ENCODE measurements around the gene KCNAB3. TPM values are rescaled to one million over a fixed set of nuclear protein-coding genes. Genes with fewer than 3 reads are reported as not detected.

Gene KCNAB3
- polyA plus RNA-seq, 1 donor (not counting 4 experiments of a cell fraction or from before 2014, with no cell fraction given) = 2.0 TPM

DNA sequence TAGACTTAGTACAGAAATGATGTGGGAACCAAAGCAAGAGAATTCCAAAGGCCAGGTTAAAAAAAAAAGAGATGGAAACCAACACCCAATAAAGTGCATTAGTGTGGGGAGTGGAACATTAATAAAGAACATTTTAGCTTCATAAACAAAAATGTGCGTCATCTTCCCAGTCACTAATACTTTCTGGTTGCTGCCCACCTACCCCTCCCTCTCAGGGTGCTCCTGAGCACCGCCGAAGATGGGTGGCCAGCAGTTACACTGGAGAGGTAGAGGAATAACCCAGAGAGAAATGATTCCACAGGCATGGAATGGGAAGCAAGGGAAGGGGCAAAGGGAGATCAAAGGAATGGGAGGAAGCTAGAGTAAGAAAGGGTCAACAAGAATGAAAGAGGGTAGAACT is 47.0 kb downstream of the KCNAB3 start:
- H3K27ac ChIP-seq (ENCODE audit: control insufficient read depth, insufficient read depth, low read length) = no peak overlapping the region
- dilution Hi-C loops (cut with MboI; ENCODE audit: extremely low pct_ligation_motif_present, low sequenced_read_pairs) = no loop called here

DNA sequence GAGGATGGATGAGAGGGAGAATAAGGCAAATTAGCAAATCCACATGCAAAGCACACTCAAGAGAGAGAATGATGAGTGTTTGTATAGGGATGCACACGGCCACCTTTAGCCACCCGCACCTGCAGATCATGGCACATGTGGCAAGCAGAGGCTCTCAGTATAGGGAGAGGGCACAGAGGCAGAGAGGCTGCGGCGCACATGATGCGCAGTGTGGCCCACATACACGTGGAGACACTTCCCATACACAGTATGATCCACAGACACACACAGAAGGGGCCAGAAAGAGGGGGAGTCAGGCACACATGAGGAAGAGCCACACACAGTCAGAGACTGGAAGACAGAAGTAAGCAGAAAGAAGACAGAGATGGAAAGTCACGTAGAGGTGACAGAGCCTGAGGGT is 47.6 kb downstream of the KCNAB3 start:
- peak overlapping the region; percentile 17 for H3K4me2 ChIP-seq (ENCODE audit: control insufficient read depth, extremely low read depth, insufficient read depth, low read depth, low read length)
- peaks cover 25% of the 10 kb centered on the region for H3K4me1 ChIP-seq (ENCODE audit: control insufficient read depth, extremely low read depth, insufficient read depth, low read length)
- H3K9me1 ChIP-seq (ENCODE audit: control insufficient read depth, extremely low read depth, insufficient read depth, low read length) = no peaks in the 10 kb centered on the region
- no peak overlapping the region for H3K4me3 ChIP-seq (ENCODE audit: control insufficient read depth in 2 of 3, extremely low read depth in 1 of 3, insufficient read depth in 2 of 3, low read depth in 1 of 3, low read length in 3 of 3)
- no peaks in the 10 kb centered on the region for H3K9me3 ChIP-seq (ENCODE audit: control insufficient read depth, low read depth, low read length)
- no peaks in the 10 kb centered on the region for H4K20me1 ChIP-seq (ENCODE audit: control insufficient read depth, extremely low read depth, insufficient read depth, low read length)
- no peak overlapping the region for H2AFZ ChIP-seq (ENCODE audit: control insufficient read depth, low read length)
- TF ChIP-seq EZH2 (IDR thresholded peaks at IDR 0.05; ENCODE audit: low read length) = no peak
- TF ChIP-seq, protein P1, sequence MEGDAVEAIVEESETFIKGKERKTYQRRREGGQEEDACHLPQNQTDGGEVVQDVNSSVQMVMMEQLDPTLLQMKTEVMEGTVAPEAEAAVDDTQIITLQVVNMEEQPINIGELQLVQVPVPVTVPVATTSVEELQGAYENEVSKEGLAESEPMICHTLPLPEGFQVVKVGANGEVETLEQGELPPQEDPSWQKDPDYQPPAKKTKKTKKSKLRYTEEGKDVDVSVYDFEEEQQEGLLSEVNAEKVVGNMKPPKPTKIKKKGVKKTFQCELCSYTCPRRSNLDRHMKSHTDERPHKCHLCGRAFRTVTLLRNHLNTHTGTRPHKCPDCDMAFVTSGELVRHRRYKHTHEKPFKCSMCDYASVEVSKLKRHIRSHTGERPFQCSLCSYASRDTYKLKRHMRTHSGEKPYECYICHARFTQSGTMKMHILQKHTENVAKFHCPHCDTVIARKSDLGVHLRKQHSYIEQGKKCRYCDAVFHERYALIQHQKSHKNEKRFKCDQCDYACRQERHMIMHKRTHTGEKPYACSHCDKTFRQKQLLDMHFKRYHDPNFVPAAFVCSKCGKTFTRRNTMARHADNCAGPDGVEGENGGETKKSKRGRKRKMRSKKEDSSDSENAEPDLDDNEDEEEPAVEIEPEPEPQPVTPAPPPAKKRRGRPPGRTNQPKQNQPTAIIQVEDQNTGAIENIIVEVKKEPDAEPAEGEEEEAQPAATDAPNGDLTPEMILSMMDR (optimal IDR thresholded peaks at IDR 0.05 in 1 of 3, IDR thresholded peaks at IDR 0.05 in 1 of 3, conservative IDR thresholded peaks at IDR 0.05 in 1 of 3; ENCODE audit: extremely low read depth in 1 of 3, insufficient read depth in 2 of 3, low read length in 3 of 3) = no peak
- no peak overlapping the region for H3K27ac ChIP-seq (ENCODE audit: control insufficient read depth, insufficient read depth, low read length)
- H3K9ac ChIP-seq (ENCODE audit: control insufficient read depth, extremely low read depth, insufficient read depth, low read length) = peak overlapping the region; percentile 19
- peaks cover 9% of the 10 kb centered on the region for H3K79me2 ChIP-seq (ENCODE audit: control insufficient read depth, insufficient read depth, low read length)
- DNase-seq (ENCODE audit: low read depth, low spot score) (no peak), FAIRE-seq (no peak)
- dilution Hi-C loops (cut with MboI; ENCODE audit: extremely low pct_ligation_motif_present, low sequenced_read_pairs) = no loop called here
- peaks cover 6 to 12% of the 10 kb centered on the region in 2 experiments for H3K36me3 ChIP-seq (ENCODE audit: control insufficient read depth in 2 of 2, extremely low read depth in 1 of 2, insufficient read depth in 2 of 2, low read length in 2 of 2)
- no peaks in the 10 kb centered on the region for H3K27me3 ChIP-seq (ENCODE audit: control insufficient read depth, extremely low read depth, insufficient read depth, low read length)

More for the DNA sequence above, 47.0 kb downstream of the KCNAB3 start:
- Histone ChIP-seq H4K20me1 (ENCODE audit: control insufficient read depth, extremely low read depth, insufficient read depth, low read length) (no peaks in the 10 kb centered on the region), H3K4me3 (ENCODE audit: control insufficient read depth in 2 of 3, extremely low read depth in 1 of 3, insufficient read depth in 2 of 3, low read depth in 1 of 3, low read length in 3 of 3) (no peak overlapping the region), H3K9me3 (ENCODE audit: control insufficient read depth, low read depth, low read length) (no peaks in the 10 kb centered on the region), H3K4me1 (ENCODE audit: control insufficient read depth, extremely low read depth, insufficient read depth, low read length) (peaks cover 26% of the 10 kb centered on the region), H3K4me2 (ENCODE audit: control insufficient read depth, extremely low read depth, insufficient read depth, low read depth, low read length) (peak overlapping the region; percentile 17), H3K9ac (ENCODE audit: control insufficient read depth, extremely low read depth, insufficient read depth, low read length) (no peak overlapping the region), H3K27me3 (ENCODE audit: control insufficient read depth, extremely low read depth, insufficient read depth, low read length) (no peaks in the 10 kb centered on the region), H3K36me3 (ENCODE audit: control insufficient read depth in 2 of 2, extremely low read depth in 1 of 2, insufficient read depth in 2 of 2, low read length in 2 of 2) (peaks cover 6 to 12% of the 10 kb centered on the region in 2 experiments), H2AFZ (ENCODE audit: control insufficient read depth, low read length) (no peak overlapping the region), H3K9me1 (ENCODE audit: control insufficient read depth, extremely low read depth, insufficient read depth, low read length) (no peaks in the 10 kb centered on the region), H3K79me2 (ENCODE audit: control insufficient read depth, insufficient read depth, low read length) (peaks cover 9% of the 10 kb centered on the region)
- FAIRE-seq = no peak
- no peak for TF ChIP-seq EZH2 (IDR thresholded peaks at IDR 0.05; ENCODE audit: low read length)
- TF ChIP-seq, protein P1 (optimal IDR thresholded peaks at IDR 0.05 in 1 of 3, IDR thresholded peaks at IDR 0.05 in 1 of 3, conservative IDR thresholded peaks at IDR 0.05 in 1 of 3; ENCODE audit: extremely low read depth in 1 of 3, insufficient read depth in 2 of 3, low read length in 3 of 3) = no peak
- no peak for DNase-seq (ENCODE audit: low read depth, low spot score)
